HG03442 (cell line): ENCODE results near the gene KLC1.

ENCODE experiments used
- ATAC-seq: cut with Tn5 transposase; IDR thresholded peaks from one replicate; pipeline ENCODE4 v1.9.1; 2021; ENCODE audit warnings: mild to moderate bottlenecking, moderate library complexity; ENCODE audit not compliant: unreplicated experiment

The KLC1 gene

DNA sequence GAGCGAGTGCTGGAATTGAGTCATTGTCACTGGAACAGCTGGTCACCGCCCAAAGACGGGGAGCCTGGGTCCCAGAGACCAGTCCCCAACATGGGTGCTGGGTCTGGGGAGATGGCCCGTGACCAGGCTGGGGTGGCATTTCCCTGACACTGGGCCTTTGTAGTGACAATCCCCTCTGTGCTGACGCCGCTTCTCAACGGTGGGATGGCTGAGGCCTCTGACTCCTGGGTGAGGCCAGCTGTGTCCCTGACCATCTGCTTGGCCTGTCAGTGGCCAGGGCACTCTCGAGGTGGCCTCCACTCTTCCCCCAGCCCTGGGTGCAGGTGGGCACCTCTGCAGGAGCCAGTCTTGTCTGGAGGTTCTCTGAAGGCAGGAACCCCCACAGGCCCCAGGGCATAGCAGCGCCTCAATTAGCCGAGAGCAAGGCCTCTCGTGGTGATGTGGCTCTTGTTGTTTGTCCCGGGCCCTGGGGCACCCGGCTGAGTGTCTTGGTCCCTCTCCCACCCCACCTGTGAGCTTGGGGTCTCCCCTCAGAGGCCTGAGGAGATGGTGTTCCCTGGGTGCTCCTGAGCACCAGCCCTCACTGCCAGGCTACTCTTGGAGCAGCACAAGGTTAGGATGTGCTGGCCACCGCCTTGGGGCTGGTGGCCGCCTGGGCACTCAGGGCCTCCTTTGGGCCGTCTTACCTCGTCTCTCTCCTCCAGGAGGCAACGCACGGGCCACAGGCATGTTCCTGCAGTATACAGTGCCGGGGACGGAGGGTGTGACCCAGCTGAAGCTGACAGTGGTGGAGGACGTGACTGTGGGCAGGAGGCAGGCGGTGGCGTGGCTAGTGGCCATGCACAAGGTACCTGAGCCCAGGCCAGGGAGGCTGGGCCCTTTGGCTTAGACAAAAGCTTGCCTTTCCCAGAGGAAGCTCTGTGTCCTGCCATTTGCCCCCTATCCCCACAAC lies 103.2 kb downstream of the KLC1 start:
- no peak for ATAC-seq

DNA sequence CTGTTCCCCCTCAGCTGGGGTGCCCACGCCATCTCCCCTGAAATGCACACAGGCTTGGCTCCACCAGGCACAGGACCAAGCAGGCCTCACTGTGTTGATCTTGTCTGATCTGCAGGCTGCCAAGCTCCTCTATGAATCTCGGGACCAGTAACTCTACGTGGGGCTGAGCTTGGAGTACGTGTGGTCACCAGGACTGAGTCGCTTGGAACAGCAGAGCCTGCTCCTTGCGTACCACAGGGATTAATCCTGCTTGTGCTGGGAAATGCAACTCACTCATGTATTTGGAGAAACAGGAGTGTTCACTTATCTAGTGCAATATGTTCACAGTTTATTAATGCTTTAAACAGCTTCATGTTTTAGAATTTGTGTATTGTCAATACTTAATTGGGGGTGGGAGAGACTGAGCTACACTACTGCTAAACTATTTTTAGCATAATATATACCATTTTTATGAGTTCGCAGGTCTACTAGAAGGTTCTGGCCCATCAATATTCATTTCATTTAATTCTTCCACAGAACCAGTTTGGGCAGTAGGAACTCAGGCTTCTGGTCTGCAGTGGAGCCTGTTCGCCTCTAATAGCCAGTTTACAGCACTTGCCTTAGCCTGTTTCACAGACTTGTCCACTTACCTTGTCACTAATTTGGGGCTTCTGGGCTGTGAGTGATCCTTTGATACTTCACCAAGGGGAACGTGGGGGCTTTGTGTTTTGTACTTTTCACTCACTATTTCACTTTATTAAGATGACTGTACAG lies 104.0 kb downstream of the KLC1 start:
- no peak for ATAC-seq

DNA sequence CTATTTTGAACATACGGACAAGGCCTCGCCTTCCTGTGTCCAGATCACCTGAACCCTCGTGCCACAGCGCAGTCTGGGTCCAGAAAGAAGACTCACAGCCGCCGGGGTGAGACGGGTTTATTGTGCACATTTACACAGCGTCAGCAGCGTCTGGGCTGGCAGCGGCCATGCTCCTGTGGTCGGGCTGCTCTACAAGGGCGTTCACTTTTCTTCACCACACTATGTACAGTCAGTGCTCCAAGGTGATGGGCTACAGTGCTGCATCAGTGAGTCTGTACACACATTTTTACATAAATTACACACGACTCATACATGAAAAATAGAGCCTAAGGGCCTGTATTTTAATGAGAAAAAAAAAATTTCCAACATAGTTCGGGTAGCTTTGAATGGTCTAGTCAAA lies 104.6 kb downstream of the KLC1 start:
- no peak for ATAC-seq

GRCh38 chr14:103734081-103734888 lies 105.3 kb downstream of the KLC1 start:
- ATAC-seq: no peak

- no peak for ATAC-seq
These were observed 106.0 kb downstream of the KLC1 start for GRCh38 chr14:103735022-103735421.

DNA sequence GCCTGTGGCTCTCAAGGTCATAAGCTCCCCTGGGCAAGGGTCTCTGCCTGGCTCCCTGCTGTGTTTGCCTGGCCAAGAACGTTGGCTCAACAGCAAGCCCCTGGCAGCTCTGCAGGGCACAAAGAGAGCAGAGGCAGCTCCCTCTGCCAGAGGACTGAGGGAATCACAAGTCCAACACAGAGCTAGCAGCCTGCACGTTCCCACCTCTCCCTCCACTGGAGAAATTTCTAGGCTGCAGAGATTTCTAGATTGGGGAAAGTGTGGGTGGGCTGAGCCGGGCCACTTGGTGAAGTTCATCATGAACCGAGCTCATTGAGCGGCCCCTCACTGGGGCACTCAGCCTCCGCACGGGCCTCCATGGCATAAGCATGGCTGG lies 106.4 kb downstream of the KLC1 start:
- no peak for ATAC-seq

DNA sequence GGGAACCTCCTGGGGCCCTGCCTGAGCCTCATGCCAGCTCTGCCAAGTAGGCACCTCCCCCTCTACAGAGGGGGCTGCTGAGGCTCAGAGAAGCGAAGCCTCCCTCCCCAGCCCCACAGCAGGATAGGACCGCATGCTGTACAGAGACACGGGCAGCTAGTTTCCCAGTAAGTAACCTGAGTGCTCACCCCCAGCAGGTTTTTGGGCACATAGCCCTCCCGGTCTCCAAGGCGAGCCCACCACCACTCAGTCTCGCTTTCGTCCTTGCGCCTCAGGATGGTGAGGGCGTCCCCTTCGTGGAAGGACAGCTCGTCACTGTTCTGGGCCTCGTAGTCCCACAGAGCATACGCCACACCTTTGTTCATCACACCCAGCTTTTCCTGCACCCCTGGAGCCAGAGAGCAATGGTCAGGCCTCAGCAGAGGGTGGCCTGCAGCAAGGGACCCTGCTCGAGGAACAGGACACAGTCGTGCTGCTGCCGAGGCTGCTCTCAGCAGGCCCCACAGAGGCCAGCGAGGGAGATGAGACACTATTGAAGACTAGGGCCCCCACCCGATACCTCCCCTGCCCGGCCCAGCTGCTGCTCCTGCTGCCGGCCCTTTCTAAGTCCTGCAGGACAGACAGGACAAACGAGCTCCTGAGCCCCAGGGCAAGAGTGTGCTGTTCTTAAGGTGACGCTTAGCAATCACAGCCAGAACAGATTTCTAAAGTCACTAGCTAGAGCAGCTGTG lies 107.0 kb downstream of the KLC1 start:
- ATAC-seq: no peak

GRCh38 chr14:103736546-103737431 lies 107.8 kb downstream of the KLC1 start:
- ATAC-seq: no peak

- ATAC-seq: no peak
These were observed 108.5 kb downstream of the KLC1 start for GRCh38 chr14:103737432-103738045.

DNA sequence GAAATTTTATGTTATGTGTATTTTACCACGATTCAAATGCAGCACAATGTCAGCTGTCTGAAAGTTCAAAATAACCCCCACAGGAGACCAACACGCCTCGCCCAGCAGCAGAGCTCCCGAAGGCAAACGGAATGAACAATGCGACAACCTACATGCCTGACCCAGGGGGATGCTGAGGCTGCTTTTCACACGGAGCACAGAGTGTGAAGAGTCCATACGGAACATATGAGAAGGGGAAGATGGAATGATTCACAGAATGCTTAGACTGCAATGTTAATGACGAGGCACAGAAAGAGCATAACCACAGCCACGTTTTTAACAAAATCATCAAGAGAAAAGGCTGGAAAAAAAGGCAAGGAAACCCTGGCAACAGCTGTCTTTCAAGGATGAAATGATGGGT lies 109.2 kb downstream of the KLC1 start:
- ATAC-seq: no peak

GRCh38 chr14:103738701-103739451 lies 109.9 kb downstream of the KLC1 start:
- ATAC-seq: no peak

GRCh38 chr14:103739466-103739792 lies 110.4 kb downstream of the KLC1 start:
- ATAC-seq: no peak

DNA sequence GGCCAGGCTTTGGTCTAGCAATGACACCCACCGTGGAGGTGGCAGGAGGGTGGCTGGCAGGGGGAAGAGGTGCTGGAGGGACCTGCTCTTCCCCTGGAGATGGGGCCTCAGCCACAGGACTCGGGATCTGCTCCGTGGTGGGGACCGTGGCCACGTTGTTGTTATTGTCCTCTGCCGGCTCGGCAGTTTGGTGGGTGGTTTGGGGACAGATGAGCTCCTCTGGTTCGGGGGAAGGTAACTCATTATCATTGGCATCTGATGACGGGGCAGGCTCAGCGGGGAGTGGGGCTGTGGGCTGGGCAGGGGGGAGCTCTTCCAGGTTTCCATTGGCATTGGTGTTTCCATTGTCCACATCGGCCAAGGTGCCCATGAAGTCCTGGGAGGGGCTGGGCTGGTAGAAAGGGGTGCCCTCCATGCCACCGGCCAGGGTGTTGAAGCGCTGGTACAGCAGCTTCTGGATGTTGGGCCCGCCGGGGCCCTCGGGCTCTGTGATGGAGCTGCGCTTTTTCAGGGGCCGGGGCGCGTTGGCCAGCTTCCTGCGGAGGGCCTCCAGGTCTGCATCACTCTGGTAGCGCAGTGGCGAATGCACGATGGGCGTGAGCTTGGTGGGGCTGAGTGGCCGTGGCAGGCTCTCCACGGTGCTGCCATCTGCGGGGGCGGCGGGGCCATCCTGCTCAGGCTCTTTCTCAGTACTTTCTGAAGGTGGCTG lies 110.9 kb downstream of the KLC1 start:
- ATAC-seq: no peak

GRCh38 chr14:103740991-103741689 lies 112.1 kb downstream of the KLC1 start:
- ATAC-seq: no peak

GRCh38 chr14:103741876-103742275 lies 112.9 kb downstream of the KLC1 start:
- no peak for ATAC-seq

DNA sequence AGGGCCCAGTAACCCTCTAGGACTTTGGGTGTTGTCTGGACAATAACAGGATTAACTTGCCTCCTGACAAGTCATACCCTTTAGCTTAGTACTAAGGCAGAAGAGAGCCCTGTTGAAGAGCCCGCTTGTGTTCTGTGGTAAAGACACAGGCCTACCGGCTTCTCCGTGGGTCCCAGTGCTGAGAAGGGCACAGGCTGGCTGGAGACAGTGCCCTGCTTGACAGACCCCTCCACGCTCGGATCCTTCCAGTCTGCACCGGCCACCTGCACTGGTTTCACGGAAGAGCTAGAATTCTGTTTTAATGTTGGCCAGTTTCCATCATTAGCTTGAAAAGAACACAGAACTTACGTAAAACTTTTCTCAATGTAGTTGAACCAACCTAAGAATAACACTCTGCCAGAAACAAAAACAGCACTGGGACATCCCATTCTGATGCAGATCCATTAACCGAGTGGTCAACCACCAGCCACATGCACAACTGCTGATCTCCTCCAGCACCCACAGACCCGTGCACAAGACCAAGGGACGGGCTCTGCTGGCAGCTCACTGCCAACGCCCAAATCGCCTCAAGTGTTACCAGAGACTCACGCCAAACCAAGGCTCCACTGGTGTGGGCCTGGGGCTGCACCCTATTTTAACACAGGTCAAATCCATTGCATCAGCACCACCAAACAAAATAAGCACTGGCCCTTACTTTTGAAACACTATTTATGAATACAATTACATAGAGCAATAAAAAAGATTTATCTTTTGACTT lies 113.7 kb downstream of the KLC1 start:
- no peak for ATAC-seq

DNA sequence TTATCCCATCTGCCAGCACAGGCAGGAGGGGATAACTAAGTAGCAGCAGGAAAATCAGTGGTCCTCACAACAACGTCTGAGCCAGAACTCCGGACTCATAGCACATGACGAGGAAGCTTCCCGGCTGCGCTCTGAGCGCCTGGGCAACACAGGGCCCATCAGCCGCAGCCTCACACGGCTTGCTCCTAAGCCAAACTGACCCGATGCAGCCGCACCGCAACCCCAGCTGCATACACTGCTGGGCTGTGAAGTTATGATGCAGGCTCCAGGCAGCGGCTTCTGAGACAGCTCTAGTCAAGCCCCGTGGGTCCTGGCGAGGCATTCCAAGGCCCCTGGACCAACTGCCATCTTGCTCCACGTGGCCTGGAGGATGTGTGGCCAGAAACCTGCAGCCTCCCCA lies 114.7 kb downstream of the KLC1 start:
- ATAC-seq: no peak
